Stomach (tissue), 4 donors: Measurements from ENCODE around the gene SSH2.

Experiments used
- EP300 ChIP-seq: sonication (generic); formaldehyde crosslinking; IDR thresholded peaks from one replicate; pipeline ENCODE4 v1.6.1; 2017; ENCODE audit warnings: antibody characterized with exemption
- POLR2A ChIP-seq, 4 donors: fragments of 450-650 bp; IDR thresholded peaks; one replicate each; pipeline ENCODE4 v1.6.1; 2016; ENCODE audit warnings: antibody characterized with exemption in 4 of 4, control low read depth in 2 of 4, mild to moderate bottlenecking in 1 of 4, moderate library complexity in 1 of 4
- TF ChIP-seq, protein P1 (sequence below), 7 experiments: fragments of 450-650 bp in 4 of 7; fragments of 200-600 bp in 3 of 7; sonication (generic) in 3 of 7; IDR thresholded peaks; one replicate each; pipeline ENCODE4 v1.5.1; 2016 to 2019; ENCODE audit warnings: antibody characterized with exemption in 7 of 7, control low read depth in 2 of 7, mild to moderate bottlenecking in 1 of 7

DNA sequence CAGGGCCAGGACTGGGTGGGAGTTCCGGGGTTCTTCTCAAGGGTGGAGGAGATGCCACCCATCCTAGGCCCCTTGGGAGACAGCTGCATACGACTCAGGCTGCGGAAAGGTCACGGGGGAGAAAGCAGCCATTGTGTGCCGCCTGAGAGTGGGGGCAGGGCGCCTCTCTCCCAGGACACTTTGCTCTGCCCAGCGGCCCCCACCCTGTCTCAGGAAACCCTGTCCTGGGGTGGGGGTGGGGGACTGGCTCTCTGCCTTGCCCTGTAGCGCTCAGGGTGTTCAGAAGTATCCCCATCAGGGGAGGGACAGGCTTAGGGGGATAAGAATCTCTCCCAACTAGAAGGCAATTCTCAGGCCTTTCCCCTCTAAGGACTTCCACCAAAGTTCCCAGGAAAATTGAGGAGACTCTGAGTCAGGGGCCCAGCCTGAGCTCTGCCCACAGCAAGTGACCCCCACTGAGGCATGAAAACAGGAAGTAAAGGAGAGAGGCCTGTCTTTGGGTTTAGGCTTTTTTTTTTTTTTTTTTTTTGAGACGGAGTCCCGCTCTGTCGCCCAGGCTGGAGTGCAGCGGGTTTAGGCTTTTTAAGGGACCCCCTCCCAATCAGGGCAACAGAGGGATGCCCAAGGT lies 345.5 kb downstream of the SSH2 start:
- TF ChIP-seq, protein P1, sequence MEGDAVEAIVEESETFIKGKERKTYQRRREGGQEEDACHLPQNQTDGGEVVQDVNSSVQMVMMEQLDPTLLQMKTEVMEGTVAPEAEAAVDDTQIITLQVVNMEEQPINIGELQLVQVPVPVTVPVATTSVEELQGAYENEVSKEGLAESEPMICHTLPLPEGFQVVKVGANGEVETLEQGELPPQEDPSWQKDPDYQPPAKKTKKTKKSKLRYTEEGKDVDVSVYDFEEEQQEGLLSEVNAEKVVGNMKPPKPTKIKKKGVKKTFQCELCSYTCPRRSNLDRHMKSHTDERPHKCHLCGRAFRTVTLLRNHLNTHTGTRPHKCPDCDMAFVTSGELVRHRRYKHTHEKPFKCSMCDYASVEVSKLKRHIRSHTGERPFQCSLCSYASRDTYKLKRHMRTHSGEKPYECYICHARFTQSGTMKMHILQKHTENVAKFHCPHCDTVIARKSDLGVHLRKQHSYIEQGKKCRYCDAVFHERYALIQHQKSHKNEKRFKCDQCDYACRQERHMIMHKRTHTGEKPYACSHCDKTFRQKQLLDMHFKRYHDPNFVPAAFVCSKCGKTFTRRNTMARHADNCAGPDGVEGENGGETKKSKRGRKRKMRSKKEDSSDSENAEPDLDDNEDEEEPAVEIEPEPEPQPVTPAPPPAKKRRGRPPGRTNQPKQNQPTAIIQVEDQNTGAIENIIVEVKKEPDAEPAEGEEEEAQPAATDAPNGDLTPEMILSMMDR (IDR thresholded peaks at IDR 0.05): no peak
- TF ChIP-seq POLR2A (IDR thresholded peaks at IDR 0.05) (no peak), EP300 (no peak)
